Transverse colon (tissue), 4 donors: Measurements from ENCODE around the gene TBCK. TPM values are rescaled to one million over a fixed set of nuclear protein-coding genes. Genes with fewer than 3 reads are reported as not detected.

Experiments used
- DNase-seq: peaks from one replicate; pipeline ENCODE4 v3.0.0-alpha.2; 2019
- H3K27ac ChIP-seq, 4 donors: fragments of 200-600 bp; sonication (generic); 2 replicates each; pipeline ENCODE4 v1.5.1; 2016 to 2018; ENCODE audit warnings: inconsistent platforms in 4 of 4
- H3K27me3 ChIP-seq: fragments of 200-600 bp; sonication (generic); 2 replicates; pipeline ENCODE4 v1.5.1; 2017; ENCODE audit warnings: inconsistent platforms
- H3K36me3 ChIP-seq, 4 donors: fragments of 200-600 bp; sonication (generic); 2 replicates each; pipeline ENCODE4 v1.5.1; 2017 to 2019; ENCODE audit warnings: inconsistent platforms in 4 of 4
- H3K4me1 ChIP-seq, 4 donors: fragments of 200-600 bp; sonication (generic); 2 replicates each; pipeline ENCODE4 v1.5.1; 2017 to 2020; ENCODE audit warnings: inconsistent platforms in 4 of 4
- H3K4me3 ChIP-seq, 4 donors: fragments of 200-600 bp; sonication (generic); 1 replicate in 1 of 4; 2 replicates in 3 of 4; pipeline versions ENCODE4 v1.5.1 to v1.6.1; 2017 to 2019; ENCODE audit warnings: inconsistent platforms in 4 of 4
- H3K9me3 ChIP-seq, 2 donors: fragments of 200-600 bp; sonication (generic); 2 replicates each; pipeline ENCODE4 v1.5.1; 2017 to 2019; ENCODE audit warnings: inconsistent platforms in 2 of 2
- EP300 ChIP-seq: sonication (generic); formaldehyde crosslinking; IDR thresholded peaks from one replicate; pipeline ENCODE4 v1.6.1; 2017; ENCODE audit warnings: antibody characterized with exemption, low read depth
- POLR2A ChIP-seq: fragments of 450-650 bp; IDR thresholded peaks from one replicate; pipeline ENCODE4 v1.6.1; 2016; ENCODE audit warnings: antibody characterized with exemption, mild to moderate bottlenecking, moderate library complexity
- POLR2AphosphoS5 ChIP-seq, 3 donors: sonication (generic); formaldehyde crosslinking; IDR thresholded peaks; one replicate each; pipeline ENCODE4 v1.6.1; 2016; ENCODE audit warnings: antibody characterized with exemption in 3 of 3
- whole genome bisulfite sequencing, 2 donors: methylation state at CpG; one replicate each; pipeline ENCODE4 v1.1.5; 2018; ENCODE audit warnings: low coverage in 1 of 2; 5-methylcytosine and 5-hydroxymethylcytosine counted together
- in situ Hi-C, 4 donors: fragments of 200-750 bp; cut with MboI; loops; one replicate each; pipeline versions ENCODE4 v1.15.0 to v1.15.1; 2017; ENCODE audit warnings: low sequenced_read_pairs in 3 of 4, low pct_ligation_motif_present in 1 of 4, low pct_unique_long_range_greater_than_20kb in 1 of 4
- intact Hi-C: fragments of 100-400 bp; cut with DNase I; formaldehyde crosslinking; loops from one replicate; pipeline ENCODE4 v1.15.1; 2023; ENCODE audit warnings: low total_unique reads
- total RNA-seq, 4 donors: library from RNA; depleted of rRNA; stranded (reverse); fragments of >200 nt; gene quantifications; one replicate each; pipeline ENCODE4 v1.1.0, GENCODE V29; 2016
- TF ChIP-seq, protein P1 (sequence below), 5 experiments: fragments of 200-600 bp in 3 of 5; fragments of 450-650 bp in 2 of 5; sonication (generic) in 3 of 5; IDR thresholded peaks; 1 replicate in 2 of 5; 2 replicates in 3 of 5; pipeline ENCODE4 v1.5.1; 2016 to 2017; ENCODE audit warnings: antibody characterized with exemption in 5 of 5, inconsistent platforms in 3 of 5, mild to moderate bottlenecking in 2 of 5, moderate library complexity in 1 of 5

TBCK gene
- total RNA-seq, 4 donors from 2014 or later: 31.0 to 82.7 (median 51.4) TPM

DNA sequence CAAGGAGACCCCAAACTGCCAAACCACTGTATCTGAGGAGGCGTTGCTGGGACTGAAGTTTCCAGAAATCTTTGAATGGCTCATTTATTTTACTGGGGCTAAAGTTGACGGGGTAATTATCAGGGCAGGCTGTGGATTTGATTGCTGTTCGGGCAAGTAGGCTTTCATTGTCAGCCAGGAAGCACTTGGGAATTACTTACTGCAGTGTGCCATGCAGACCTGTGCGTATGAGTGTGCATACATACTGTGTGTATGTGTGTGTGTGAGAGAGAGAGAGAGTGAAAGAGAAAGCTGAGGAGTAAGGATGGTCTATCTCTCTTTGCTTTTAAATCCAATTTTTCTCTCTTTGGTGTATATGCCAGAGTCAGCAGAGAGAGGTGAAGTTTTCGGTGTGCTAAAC is 298.0 kb downstream of the TBCK start:
- Histone ChIP-seq H3K9me3 (peaks cover 0 to 8% of the 10 kb centered on the region in 2 donors), H3K27ac (no peak overlapping the region), H3K4me1 (no peaks in the 10 kb centered on the region), H3K36me3 (no peaks in the 10 kb centered on the region), H3K4me3 (no peak overlapping the region), H3K27me3 (no peaks in the 10 kb centered on the region)
- DNase-seq: no peak
- intact Hi-C loops: no loop called here
- in situ Hi-C loops: no loop called here
- 55 to 75% methylated on average over 2 to 5 of the region's 5 CpGs for WGBS, 2 donors
- TF ChIP-seq POLR2A (no peak), POLR2AphosphoS5 (IDR thresholded peaks at IDR 0.05) (no peak), EP300 (no peak)
- TF ChIP-seq, protein P1, sequence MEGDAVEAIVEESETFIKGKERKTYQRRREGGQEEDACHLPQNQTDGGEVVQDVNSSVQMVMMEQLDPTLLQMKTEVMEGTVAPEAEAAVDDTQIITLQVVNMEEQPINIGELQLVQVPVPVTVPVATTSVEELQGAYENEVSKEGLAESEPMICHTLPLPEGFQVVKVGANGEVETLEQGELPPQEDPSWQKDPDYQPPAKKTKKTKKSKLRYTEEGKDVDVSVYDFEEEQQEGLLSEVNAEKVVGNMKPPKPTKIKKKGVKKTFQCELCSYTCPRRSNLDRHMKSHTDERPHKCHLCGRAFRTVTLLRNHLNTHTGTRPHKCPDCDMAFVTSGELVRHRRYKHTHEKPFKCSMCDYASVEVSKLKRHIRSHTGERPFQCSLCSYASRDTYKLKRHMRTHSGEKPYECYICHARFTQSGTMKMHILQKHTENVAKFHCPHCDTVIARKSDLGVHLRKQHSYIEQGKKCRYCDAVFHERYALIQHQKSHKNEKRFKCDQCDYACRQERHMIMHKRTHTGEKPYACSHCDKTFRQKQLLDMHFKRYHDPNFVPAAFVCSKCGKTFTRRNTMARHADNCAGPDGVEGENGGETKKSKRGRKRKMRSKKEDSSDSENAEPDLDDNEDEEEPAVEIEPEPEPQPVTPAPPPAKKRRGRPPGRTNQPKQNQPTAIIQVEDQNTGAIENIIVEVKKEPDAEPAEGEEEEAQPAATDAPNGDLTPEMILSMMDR (IDR thresholded peaks at IDR 0.05): no peak

DNA sequence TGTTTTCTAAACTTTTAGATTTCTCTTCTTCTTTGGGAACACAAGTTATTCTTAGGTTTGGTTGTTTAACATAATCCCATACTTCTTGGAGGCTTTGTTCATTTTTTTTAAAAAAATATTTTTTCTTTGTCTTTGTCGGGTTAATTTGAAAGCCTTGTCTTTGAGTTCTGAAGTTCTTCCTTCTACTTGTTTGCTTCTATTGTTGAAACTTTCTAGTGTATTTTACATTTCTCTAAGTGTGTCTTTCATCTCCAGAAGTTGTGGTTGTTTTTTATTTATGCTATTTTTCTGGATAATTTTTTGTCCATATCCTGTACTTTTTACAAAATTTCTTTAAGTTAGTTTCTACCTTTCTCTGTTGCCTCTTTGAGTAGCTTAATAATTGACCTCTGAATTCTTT is 304.6 kb downstream of the TBCK start:
- no peaks in the 10 kb centered on the region for H3K4me1 ChIP-seq
- H3K4me3 ChIP-seq: no peak overlapping the region
- 93 to 94% methylated on average over 1 of the region's 1 CpG for WGBS, 2 donors
- H3K9me3 ChIP-seq: peaks cover 15 to 25% of the 10 kb centered on the region in 2 donors
- in situ Hi-C loops: no loop called here
- H3K27me3 ChIP-seq: no peaks in the 10 kb centered on the region
- no peak for TF ChIP-seq POLR2A
- TF ChIP-seq, protein P1 (IDR thresholded peaks at IDR 0.05): no peak
- TF ChIP-seq POLR2AphosphoS5 (IDR thresholded peaks at IDR 0.05): no peak
- no peak for TF ChIP-seq EP300
- intact Hi-C loops: loop anchor here (5.0 kb wide), 1 partner anchor 1136 kb away; no protein-coding TSS in a partner anchor
- no peaks in the 10 kb centered on the region for H3K36me3 ChIP-seq
- DNase-seq: no peak
- H3K27ac ChIP-seq: no peak overlapping the region

DNA sequence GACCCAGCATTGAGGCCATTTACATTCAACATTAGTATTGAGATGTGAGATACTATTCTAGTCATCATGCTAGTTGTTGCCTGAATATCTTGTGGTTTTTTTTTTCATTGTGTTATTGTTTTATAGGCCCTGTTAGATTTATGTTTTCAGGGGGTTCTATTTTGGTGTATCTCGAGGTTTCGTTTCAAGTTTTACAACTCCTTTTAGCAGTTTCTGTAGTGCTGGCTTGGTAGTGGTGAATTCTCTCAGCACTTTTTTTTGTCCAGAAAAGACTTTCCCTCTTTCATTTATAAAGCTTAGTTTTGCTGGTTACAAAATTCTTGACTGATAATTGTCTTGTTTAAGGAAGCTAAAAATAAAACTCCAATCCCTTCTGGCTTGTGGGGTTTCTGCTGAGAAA is 305.2 kb downstream of the TBCK start:
- H3K9me3 ChIP-seq: peaks cover 15 to 25% of the 10 kb centered on the region in 2 donors
- in situ Hi-C loops (no loop called here), intact Hi-C loops (loop anchor here (5.0 kb wide), 1 partner anchor 1137 kb away; no protein-coding TSS in a partner anchor)
- no peaks in the 10 kb centered on the region for H3K36me3 ChIP-seq
- no peak for DNase-seq
- no peak overlapping the region for H3K27ac ChIP-seq
- TF ChIP-seq EP300 (no peak), POLR2AphosphoS5 (IDR thresholded peaks at IDR 0.05) (no peak)
- WGBS, 2 donors: 91 to 92% methylated on average over 2 of the region's 2 CpGs
- no peaks in the 10 kb centered on the region for H3K27me3 ChIP-seq
- no peak overlapping the region for H3K4me3 ChIP-seq
- H3K4me1 ChIP-seq: no peaks in the 10 kb centered on the region

DNA sequence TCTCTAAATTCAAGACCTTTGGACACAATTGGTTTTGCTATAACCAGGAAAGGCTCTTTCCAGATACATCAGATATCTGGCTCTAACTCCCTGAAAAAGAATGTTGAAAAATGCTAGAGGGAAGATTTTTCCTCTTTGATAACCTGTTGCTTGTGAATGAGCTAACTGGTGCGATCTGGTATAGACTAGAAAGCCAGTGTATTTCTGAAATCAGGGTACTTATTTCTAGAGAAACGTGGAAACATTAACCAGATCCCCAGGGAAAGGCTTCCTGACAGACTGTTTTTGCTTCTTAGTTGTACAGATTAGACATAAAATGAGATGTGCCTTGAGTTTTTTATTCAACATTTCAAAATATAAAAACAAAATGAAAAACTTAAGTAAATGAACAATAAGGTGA is 313.0 kb downstream of the TBCK start:
- no peak overlapping the region for H3K4me3 ChIP-seq
- no peaks in the 10 kb centered on the region for H3K36me3 ChIP-seq
- TF ChIP-seq, protein P1 (IDR thresholded peaks at IDR 0.05): no peak
- TF ChIP-seq POLR2AphosphoS5 (IDR thresholded peaks at IDR 0.05): no peak
- TF ChIP-seq EP300: no peak
- TF ChIP-seq POLR2A: no peak
- no peak for DNase-seq
- H3K27me3 ChIP-seq: no peaks in the 10 kb centered on the region
- intact Hi-C loops (no loop called here), in situ Hi-C loops (no loop called here)
- peaks cover 0 to 5% (median 0%) of the 10 kb centered on the region in 4 donors for H3K4me1 ChIP-seq
- H3K9me3 ChIP-seq: no peaks in the 10 kb centered on the region
- no peak overlapping the region for H3K27ac ChIP-seq
- 67 to 73% methylated on average over 2 of the region's 2 CpGs for WGBS, 2 donors
